ENCODE results near the gene CYBC1.
"Not testable (repeated sequence)": the region's sequence is repeated elsewhere in the genome, so short reads cannot be mapped to it uniquely, and the experiment has no call there.

DNA sequence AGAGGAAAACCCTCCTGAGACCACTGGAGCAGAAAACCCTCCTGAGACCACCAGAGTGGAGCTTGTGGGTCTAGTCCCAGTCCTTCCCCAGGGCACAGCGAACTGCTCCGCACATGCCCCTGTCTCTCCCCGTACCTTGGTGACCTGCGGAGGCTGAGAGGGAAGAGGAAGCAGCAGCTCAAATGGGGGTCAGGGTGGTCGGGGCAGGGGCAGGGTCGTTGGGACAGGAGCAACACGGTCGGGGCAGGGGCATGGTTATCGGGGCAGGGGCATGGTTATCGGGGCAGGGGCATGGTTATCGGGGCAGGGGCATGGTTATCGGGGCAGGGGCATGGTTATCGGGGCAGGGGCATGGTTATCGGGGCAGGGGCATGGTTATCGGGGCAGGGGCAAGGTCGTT, 38.5 kb downstream of the CYBC1 start:
- not testable (repeated sequence) for TF ChIP-seq POLR2AphosphoS5 (IDR thresholded peaks at IDR 0.05; ENCODE audit: low read depth, low read length); POLR2A (IDR thresholded peaks at IDR 0.05; ENCODE audit: low read depth, low read length); TAF1 (IDR thresholded peaks at IDR 0.05; ENCODE audit: borderline replicate concordance, low read depth, low read length)

Data from GM12892 (cell line).